C4-2B (cell line): Measurements from ENCODE around the gene PLAC1.

Experiments used
- H3K27ac ChIP-seq: fragments of 450-650 bp; 2 replicates; pipeline ENCODE4 v1.5.1; 2017
- ZFX ChIP-seq: fragments of 450-650 bp; IDR thresholded peaks from 2 replicates; pipeline ENCODE4 v1.6.1; 2017
- TF ChIP-seq, protein P1 (sequence below): fragments of 450-650 bp; conservative IDR thresholded peaks from 2 replicates; pipeline ENCODE4 v1.5.1; 2017; ENCODE audit warnings: mild to moderate bottlenecking

Gene PLAC1

DNA sequence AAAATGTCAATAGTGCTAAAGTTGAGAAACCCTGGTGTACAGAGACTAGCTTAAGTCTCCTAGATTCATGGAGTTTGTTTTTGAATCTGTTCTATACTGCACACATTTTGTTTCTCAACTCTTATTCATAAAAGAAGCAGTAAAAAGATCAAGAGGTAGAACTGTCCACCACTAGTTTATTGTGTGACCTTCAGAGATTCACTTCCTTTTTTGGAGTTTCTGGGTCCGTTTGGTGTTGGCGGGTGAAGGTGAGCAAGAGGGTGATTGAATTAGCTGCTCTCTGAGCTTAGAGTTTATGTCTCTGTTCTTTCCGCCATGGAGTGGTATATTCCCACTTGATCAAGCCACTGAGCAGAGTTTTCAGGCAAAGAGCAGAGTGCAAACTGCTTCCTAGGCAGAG lies 21.4 kb upstream of the PLAC1 start:
- no peak for TF ChIP-seq ZFX
- TF ChIP-seq, protein P1, sequence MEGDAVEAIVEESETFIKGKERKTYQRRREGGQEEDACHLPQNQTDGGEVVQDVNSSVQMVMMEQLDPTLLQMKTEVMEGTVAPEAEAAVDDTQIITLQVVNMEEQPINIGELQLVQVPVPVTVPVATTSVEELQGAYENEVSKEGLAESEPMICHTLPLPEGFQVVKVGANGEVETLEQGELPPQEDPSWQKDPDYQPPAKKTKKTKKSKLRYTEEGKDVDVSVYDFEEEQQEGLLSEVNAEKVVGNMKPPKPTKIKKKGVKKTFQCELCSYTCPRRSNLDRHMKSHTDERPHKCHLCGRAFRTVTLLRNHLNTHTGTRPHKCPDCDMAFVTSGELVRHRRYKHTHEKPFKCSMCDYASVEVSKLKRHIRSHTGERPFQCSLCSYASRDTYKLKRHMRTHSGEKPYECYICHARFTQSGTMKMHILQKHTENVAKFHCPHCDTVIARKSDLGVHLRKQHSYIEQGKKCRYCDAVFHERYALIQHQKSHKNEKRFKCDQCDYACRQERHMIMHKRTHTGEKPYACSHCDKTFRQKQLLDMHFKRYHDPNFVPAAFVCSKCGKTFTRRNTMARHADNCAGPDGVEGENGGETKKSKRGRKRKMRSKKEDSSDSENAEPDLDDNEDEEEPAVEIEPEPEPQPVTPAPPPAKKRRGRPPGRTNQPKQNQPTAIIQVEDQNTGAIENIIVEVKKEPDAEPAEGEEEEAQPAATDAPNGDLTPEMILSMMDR: no peak
- H3K27ac ChIP-seq: no peak overlapping the region

DNA sequence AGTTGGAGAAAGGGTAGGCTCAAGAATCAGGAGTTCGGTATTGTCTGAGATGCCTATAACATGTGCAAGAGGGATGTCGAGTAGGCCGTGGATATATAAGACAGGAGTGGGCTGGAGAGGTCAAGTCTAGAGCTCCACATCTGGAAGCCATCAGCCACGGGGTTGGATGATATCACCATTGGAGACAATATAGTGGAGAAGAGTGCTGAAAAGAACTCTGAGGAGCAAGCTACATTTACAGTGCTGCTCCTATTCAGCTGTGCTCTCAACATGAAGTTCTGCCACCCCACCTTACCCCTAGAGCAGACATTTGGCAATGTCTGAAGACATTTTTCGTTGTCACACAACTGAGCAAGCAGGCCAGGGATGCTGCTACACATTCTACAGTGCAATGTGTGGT lies 20.9 kb upstream of the PLAC1 start:
- H3K27ac ChIP-seq: no peak overlapping the region
- no peak for TF ChIP-seq ZFX
- TF ChIP-seq, protein P1: no peak

DNA sequence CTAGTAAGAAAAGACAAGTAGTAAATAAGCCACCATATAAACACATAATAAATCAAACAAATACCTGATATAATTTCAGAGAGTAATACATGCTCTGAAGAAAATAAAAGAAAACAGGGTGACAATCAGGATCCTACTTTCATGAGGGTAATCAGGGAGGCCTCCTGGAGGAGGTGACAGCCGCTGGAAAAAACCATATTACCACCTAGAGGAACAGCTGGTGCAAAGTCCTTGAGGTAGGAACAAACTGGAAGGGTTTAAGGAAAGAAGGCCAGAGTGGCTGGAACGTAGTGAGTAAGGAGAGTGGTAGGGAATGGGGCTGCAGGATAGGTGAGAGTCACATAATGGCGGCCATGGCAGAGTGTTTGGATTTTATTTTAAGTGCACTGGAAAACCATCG lies 19.1 kb upstream of the PLAC1 start:
- H3K27ac ChIP-seq: no peak overlapping the region
- no peak for TF ChIP-seq ZFX
- TF ChIP-seq, protein P1: no peak

DNA sequence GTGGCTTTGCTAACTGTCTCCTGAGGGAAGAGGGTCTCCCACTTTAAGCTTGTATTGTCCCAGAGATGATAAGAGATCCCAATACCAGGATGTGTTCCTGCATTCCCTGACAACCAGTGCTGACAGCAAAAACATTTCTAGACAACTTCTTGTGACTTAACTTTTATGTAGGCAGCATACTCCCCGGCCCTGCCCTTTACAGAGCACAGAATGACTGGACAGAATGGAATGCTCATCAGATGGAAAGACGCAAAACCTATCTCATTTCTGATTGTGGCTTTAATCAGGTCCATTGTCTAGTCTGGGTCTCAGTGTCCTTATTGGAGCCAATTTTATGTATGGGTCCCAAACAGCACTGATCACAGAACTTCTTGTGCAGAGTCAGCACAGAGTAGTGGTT lies 18.2 kb upstream of the PLAC1 start:
- TF ChIP-seq ZFX: no peak
- TF ChIP-seq, protein P1: no peak
- H3K27ac ChIP-seq: no peak overlapping the region

DNA sequence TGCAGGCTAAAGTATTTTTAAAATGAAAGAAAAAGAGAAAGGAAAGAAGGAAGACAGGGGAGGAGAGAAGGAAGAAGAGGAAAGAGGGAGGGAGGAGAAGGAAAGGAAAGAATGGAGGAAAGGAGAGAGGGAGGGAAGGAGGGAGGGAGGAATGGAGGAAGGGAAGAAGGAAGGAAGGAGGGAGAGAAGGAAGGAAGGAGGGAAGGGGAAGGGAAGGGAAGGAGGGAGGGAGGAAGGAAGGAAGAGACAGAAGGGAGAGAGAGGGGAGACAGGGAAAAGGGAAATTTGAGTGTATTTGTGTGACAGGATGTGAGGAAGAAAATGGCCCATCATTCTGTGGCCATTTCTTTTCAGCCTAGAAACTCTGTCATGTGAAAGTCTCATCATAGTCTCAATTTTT lies 14.9 kb upstream of the PLAC1 start:
- H3K27ac ChIP-seq: no peak overlapping the region
- TF ChIP-seq, protein P1: no peak
- no peak for TF ChIP-seq ZFX

DNA sequence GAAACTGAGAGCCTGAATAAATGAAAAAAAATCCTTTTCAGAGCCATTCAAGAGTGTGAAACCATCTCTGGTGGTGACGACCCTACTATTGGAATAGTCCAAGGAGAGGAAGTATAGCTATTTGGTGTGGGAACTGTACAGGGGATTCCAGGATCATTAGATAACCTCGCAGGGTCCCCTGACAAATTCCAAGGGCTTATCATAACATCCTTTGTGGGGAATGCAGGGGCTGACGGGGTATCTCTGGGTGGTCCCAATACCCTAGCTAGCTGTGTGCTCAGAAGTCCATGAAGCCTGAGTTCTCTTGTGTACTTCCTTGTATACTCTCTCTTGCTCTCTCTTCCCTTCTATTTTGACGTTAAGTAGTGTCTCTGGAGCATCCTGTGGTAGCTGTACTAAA lies 13.8 kb upstream of the PLAC1 start:
- H3K27ac ChIP-seq: no peak overlapping the region
- TF ChIP-seq ZFX: no peak
- TF ChIP-seq, protein P1: no peak

DNA sequence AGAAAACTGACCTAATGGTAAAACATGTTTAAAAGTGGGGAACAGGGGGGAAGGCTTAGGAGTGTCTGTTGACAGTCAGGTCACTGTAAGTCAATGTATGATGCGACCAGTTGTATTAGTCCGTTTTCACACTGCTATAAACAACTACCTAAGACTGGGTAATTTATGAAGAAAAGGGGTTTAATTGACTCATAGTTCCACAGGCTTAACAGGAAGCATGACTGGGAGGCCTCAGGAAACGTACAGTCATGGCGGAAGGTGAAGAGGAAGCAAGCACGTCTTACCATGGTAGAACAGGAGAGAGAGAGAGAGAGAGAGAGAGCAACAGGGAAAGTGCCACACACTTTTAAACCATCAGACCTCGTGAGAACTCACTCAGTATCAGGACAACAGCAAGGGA lies 13.0 kb upstream of the PLAC1 start:
- no peak for TF ChIP-seq ZFX
- TF ChIP-seq, protein P1: no peak
- no peak overlapping the region for H3K27ac ChIP-seq
